GM12878 (cell line): Measurements from ENCODE around the gene PARP4. TPM values are rescaled to one million over a fixed set of nuclear protein-coding genes. Genes with fewer than 3 reads are reported as not detected.

Experiments used
- ASH2L ChIP-seq: fragments of 300-600, 200-600 bp; sonication (generic); IDR thresholded peaks from 2 replicates; pipeline ENCODE4 v1.6.1; 2017; ENCODE audit warnings: low read depth, mild to moderate bottlenecking, borderline replicate concordance
- CBX3 ChIP-seq: fragments of 200-600 bp; sonication (generic); IDR thresholded peaks from 2 replicates; pipeline ENCODE4 v1.6.1; 2016; ENCODE audit warnings: low read depth, borderline replicate concordance
- EP300 ChIP-seq, 2 experiments: fragments of 150-350 bp in 1 of 2; IDR thresholded peaks; 2 replicates each; pipeline ENCODE4 v1.6.1; 2011 to 2012; ENCODE audit warnings: low read depth in 2 of 2, low read length in 2 of 2, borderline replicate concordance in 1 of 2, improper control_type of control experiment in 1 of 2, inconsistent platforms in 1 of 2; ENCODE audit not compliant: control insufficient read depth in 1 of 2
- ESRRA ChIP-seq: IDR thresholded peaks from 2 replicates; pipeline ENCODE4 v1.6.1; 2012; ENCODE audit warnings: mild to moderate bottlenecking, low read length, improper control_type of control experiment
- NR2C1 ChIP-seq: fragments of 450-650 bp; IDR thresholded peaks from 2 replicates; pipeline ENCODE4 v1.6.1; 2017; ENCODE audit warnings: antibody characterized with exemption, mild to moderate bottlenecking, moderate library complexity
- PAX8 ChIP-seq: fragments of 450-650 bp; IDR thresholded peaks from 2 replicates; pipeline ENCODE4 v1.6.1; 2017; ENCODE audit warnings: mild to moderate bottlenecking, moderate library complexity
- SMARCA5 ChIP-seq: fragments of 450-650 bp; IDR thresholded peaks from 2 replicates; pipeline ENCODE4 v1.6.1; 2017; ENCODE audit warnings: mild to moderate bottlenecking
- SPI1 ChIP-seq: IDR thresholded peaks from 2 replicates; pipeline ENCODE4 v1.6.1; 2011; ENCODE audit warnings: low read depth, mild to moderate bottlenecking, low read length, moderate library complexity, borderline replicate concordance; ENCODE audit not compliant: insufficient read depth
- STAT1 ChIP-seq: fragments of 450-650 bp; conservative IDR thresholded peaks from 2 replicates; pipeline ENCODE4 v1.6.1; 2014; ENCODE audit warnings: antibody characterized with exemption, mild to moderate bottlenecking
- SUZ12 ChIP-seq: fragments of 200-600 bp; sonication (generic); IDR thresholded peaks from one replicate; pipeline ENCODE4 v1.6.1; 2018; ENCODE audit warnings: antibody characterized with exemption, mild to moderate bottlenecking; ENCODE audit not compliant: unreplicated experiment
- polyA plus RNA-seq, 11 experiments: library from polyadenylated mRNA; depleted of rRNA in 4 of 11; unstranded in 6 of 11; stranded (reverse) in 5 of 11; fragments of >200 nt; fragmentation: Nextera tagmentation in 4 of 11; fragmentation: Illumina TruSeq in 1 of 11; extraction: Ambion mirVana in 4 of 11; extraction: Trizol in 1 of 11; gene quantifications; 1 replicate in 1 of 11; 2 replicates in 10 of 11; pipeline versions ENCODE4 v1.2.1 to v1.2.3, GENCODE V29; 2011 to 2016; ENCODE audit warnings: inconsistent platforms in 2 of 11, missing spikeins in 2 of 11, low read depth in 1 of 11
- total RNA-seq, 4 experiments: library from RNA; depleted of rRNA in 3 of 4; stranded (reverse); fragments of >200 nt in 3 of 4; fragmentation: Illumina TruSeq in 1 of 4; extraction: Trizol in 1 of 4; gene quantifications; 2 replicates each; pipeline versions ENCODE4 v1.2.1 to v1.2.3, GENCODE V29; 2013 to 2021
- TF ChIP-seq, protein P1 (sequence below): IDR thresholded peaks from 2 replicates; pipeline ENCODE4 v1.6.1; 2012; ENCODE audit warnings: low read depth, low read length, improper control_type of control experiment
- TF ChIP-seq, protein P2 (sequence below): fragments of 450-650 bp; IDR thresholded peaks from 2 replicates; pipeline ENCODE4 v1.6.1; 2017; ENCODE audit warnings: mild to moderate bottlenecking, moderate library complexity
- TF ChIP-seq, protein P3 (sequence below): fragments of 150-350 bp; IDR thresholded peaks from 2 replicates; pipeline ENCODE4 v1.6.1; 2014; ENCODE audit warnings: mild to moderate bottlenecking, low read depth, low read length
- TF ChIP-seq, protein P4 (sequence below): fragments of 450-650 bp; IDR thresholded peaks from 2 replicates; pipeline ENCODE4 v1.6.1; 2017; ENCODE audit warnings: low read depth, mild to moderate bottlenecking, moderate library complexity

Gene PARP4
- total and polyA plus RNA-seq, 10 of the 15 experiments (the other 5 are each of a cell fraction or from before 2014, with no cell fraction given): 12.8 to 52.6 (median 46.1) TPM

DNA sequence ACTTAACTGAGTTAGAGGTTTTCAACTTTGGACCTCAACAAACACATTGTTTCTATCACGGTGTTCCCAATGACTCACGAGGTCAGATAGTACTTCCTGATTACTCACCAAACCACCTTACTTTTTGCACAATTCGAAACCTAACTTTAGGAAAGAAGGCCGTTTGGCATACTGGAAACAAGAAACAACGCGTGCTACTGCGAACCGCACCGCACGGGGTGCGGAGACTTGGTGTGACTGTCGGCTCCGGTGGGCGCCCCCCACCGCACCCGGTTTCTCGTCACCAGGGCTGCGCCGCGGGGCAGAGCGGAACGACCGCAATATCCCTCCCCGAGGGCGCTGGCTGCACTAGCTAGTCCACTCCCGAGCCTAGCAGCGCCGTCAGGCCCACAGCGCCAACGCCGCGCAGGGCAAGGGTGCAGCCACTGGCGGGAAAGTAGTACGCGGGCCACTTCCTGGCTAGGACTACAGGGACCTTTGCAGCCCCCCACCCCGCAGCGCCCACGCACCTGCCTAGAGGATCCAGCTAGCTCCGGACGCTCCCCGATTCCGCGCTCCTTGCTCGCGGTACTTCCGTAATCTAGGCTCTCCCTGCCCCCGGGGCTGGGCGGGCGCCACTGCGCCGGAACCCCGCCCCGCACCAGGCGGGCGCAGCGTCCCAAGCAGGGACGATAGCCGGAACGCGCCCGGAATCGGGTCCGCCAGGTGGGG is at the start of gene PARP4 (continued):
- TF ChIP-seq, protein P1, sequence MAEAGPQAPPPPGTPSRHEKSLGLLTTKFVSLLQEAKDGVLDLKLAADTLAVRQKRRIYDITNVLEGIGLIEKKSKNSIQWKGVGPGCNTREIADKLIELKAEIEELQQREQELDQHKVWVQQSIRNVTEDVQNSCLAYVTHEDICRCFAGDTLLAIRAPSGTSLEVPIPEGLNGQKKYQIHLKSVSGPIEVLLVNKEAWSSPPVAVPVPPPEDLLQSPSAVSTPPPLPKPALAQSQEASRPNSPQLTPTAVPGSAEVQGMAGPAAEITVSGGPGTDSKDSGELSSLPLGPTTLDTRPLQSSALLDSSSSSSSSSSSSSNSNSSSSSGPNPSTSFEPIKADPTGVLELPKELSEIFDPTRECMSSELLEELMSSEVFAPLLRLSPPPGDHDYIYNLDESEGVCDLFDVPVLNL: no peak
- 0 out of 2 replicates have a peak, but pooled peaks have one; percentile 20 for TF ChIP-seq ESRRA
- no peak for TF ChIP-seq EP300 (IDR thresholded peaks at IDR 0.05; ENCODE audit: borderline replicate concordance in 1 of 2, control insufficient read depth in 1 of 2, low read depth in 2 of 2, low read length in 2 of 2)
- peak; percentile 53; the same call in 1 of the 2 replicates for TF ChIP-seq ASH2L
- peak; percentile 74; the same call in 1 of the 2 replicates for TF ChIP-seq SMARCA5
- TF ChIP-seq, protein P2, sequence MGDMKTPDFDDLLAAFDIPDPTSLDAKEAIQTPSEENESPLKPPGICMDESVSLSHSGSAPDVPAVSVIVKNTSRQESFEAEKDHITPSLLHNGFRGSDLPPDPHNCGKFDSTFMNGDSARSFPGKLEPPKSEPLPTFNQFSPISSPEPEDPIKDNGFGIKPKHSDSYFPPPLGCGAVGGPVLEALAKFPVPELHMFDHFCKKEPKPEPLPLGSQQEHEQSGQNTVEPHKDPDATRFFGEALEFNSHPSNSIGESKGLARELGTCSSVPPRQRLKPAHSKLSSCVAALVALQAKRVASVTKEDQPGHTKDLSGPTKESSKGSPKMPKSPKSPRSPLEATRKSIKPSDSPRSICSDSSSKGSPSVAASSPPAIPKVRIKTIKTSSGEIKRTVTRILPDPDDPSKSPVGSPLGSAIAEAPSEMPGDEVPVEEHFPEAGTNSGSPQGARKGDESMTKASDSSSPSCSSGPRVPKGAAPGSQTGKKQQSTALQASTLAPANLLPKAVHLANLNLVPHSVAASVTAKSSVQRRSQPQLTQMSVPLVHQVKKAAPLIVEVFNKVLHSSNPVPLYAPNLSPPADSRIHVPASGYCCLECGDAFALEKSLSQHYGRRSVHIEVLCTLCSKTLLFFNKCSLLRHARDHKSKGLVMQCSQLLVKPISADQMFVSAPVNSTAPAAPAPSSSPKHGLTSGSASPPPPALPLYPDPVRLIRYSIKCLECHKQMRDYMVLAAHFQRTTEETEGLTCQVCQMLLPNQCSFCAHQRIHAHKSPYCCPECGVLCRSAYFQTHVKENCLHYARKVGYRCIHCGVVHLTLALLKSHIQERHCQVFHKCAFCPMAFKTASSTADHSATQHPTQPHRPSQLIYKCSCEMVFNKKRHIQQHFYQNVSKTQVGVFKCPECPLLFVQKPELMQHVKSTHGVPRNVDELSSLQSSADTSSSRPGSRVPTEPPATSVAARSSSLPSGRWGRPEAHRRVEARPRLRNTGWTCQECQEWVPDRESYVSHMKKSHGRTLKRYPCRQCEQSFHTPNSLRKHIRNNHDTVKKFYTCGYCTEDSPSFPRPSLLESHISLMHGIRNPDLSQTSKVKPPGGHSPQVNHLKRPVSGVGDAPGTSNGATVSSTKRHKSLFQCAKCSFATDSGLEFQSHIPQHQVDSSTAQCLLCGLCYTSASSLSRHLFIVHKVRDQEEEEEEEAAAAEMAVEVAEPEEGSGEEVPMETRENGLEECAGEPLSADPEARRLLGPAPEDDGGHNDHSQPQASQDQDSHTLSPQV: no peak
- no peak for TF ChIP-seq PAX8
- no peak for TF ChIP-seq SUZ12
- TF ChIP-seq, protein P3, sequence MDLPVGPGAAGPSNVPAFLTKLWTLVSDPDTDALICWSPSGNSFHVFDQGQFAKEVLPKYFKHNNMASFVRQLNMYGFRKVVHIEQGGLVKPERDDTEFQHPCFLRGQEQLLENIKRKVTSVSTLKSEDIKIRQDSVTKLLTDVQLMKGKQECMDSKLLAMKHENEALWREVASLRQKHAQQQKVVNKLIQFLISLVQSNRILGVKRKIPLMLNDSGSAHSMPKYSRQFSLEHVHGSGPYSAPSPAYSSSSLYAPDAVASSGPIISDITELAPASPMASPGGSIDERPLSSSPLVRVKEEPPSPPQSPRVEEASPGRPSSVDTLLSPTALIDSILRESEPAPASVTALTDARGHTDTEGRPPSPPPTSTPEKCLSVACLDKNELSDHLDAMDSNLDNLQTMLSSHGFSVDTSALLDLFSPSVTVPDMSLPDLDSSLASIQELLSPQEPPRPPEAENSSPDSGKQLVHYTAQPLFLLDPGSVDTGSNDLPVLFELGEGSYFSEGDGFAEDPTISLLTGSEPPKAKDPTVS: no peak
- no peak for TF ChIP-seq CBX3
- TF ChIP-seq, protein P4, sequence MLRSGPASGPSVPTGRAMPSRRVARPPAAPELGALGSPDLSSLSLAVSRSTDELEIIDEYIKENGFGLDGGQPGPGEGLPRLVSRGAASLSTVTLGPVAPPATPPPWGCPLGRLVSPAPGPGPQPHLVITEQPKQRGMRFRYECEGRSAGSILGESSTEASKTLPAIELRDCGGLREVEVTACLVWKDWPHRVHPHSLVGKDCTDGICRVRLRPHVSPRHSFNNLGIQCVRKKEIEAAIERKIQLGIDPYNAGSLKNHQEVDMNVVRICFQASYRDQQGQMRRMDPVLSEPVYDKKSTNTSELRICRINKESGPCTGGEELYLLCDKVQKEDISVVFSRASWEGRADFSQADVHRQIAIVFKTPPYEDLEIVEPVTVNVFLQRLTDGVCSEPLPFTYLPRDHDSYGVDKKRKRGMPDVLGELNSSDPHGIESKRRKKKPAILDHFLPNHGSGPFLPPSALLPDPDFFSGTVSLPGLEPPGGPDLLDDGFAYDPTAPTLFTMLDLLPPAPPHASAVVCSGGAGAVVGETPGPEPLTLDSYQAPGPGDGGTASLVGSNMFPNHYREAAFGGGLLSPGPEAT: peak; percentile 36; the same call in 1 of the 2 replicates
- TF ChIP-seq STAT1: no peak
- no peak for TF ChIP-seq NR2C1
- TF ChIP-seq SPI1: 0 out of 2 replicates have a peak, but pooled peaks have one; percentile 6
